ENCODE results near the gene MEIS2.

MEIS2 gene

GRCh38 chr15:36887214-36887961, 213.0 kb downstream of the MEIS2 start:
- DNase-seq, result no peak

GRCh38 chr15:36886701-36887100, 213.6 kb downstream of the MEIS2 start:
- no peak for DNase-seq

GRCh38 chr15:36886191-36886590, 214.2 kb downstream of the MEIS2 start:
- no peak for DNase-seq

GRCh38 chr15:36885771-36886170, 214.6 kb downstream of the MEIS2 start:
- DNase-seq, result no peak

- no peak for DNase-seq
Measured at GRCh38 chr15:36884936-36885635, 215.3 kb downstream of the MEIS2 start.

GRCh38 chr15:36884518-36884875, 215.9 kb downstream of the MEIS2 start:
- DNase-seq, result no peak

GRCh38 chr15:36883713-36884517, 216.4 kb downstream of the MEIS2 start:
- peak; percentile 21 for DNase-seq

- DNase-seq, result no peak
Measured at GRCh38 chr15:36882487-36883131, 217.7 kb downstream of the MEIS2 start.

GRCh38 chr15:36882056-36882455, 218.3 kb downstream of the MEIS2 start:
- no peak for DNase-seq

GRCh38 chr15:36881516-36881915, 218.8 kb downstream of the MEIS2 start:
- no peak for DNase-seq

GRCh38 chr15:36880913-36881460, 219.4 kb downstream of the MEIS2 start:
- no peak for DNase-seq

- no peak for DNase-seq
Measured at GRCh38 chr15:36880224-36880912, 220.0 kb downstream of the MEIS2 start.

GRCh38 chr15:36879568-36880222, 220.7 kb downstream of the MEIS2 start:
- no peak for DNase-seq

- DNase-seq, result no peak
Measured at GRCh38 chr15:36878684-36879262, 221.6 kb downstream of the MEIS2 start.

GRCh38 chr15:36877796-36878683, 222.3 kb downstream of the MEIS2 start:
- no peak for DNase-seq

- no peak for DNase-seq
Measured at GRCh38 chr15:36877294-36877693, 223.1 kb downstream of the MEIS2 start.

- DNase-seq, result no peak
Measured at GRCh38 chr15:36875740-36876334, 224.5 kb downstream of the MEIS2 start.

GRCh38 chr15:36874930-36875329, 225.4 kb downstream of the MEIS2 start:
- no peak for DNase-seq

- DNase-seq, result no peak
Measured at GRCh38 chr15:36867436-36867835, 232.9 kb downstream of the MEIS2 start.

- DNase-seq, result no peak
Measured at GRCh38 chr15:36866896-36867295, 233.5 kb downstream of the MEIS2 start.

All from effector CD4-positive, alpha-beta T cell (primary cell).